ENCODE measurements around the gene ACP2.

ACP2 gene

GRCh38 chr11:47248664-47249377 is at the start of gene ACP2:
TSS of gene ACP2 (minus strand) at chr11:47248814. CDS start at chr11:47248789, 25 bp downstream.
- TF ChIP-seq POLR2A (IDR thresholded peaks at IDR 0.05; ENCODE audit: extremely low read depth, insufficient read length) (peak; percentile 84), MAX (IDR thresholded peaks at IDR 0.05; ENCODE audit: low read depth, low read length) (peak; percentile 53; the same call in 1 of the 2 replicates), CTCF (IDR thresholded peaks at IDR 0.05; ENCODE audit: low read depth, low read length) (peak; percentile 24), MYC (IDR thresholded peaks at IDR 0.05; ENCODE audit: low read depth, low read length) (peak; percentile 74)
- peak within 1 kb of the TSS; percentile 99 for H3K4me3 ChIP-seq (ENCODE audit: low read depth, low read length)
- peak; percentile 92 for DNase-seq (ENCODE audit: low read depth)

GRCh38 chr11:47296045-47296444 is 47.4 kb upstream of the ACP2 start:
- DNase-seq (ENCODE audit: low read depth), result no peak
- no peak overlapping the region for H3K4me3 ChIP-seq (ENCODE audit: low read depth, low read length)
- TF ChIP-seq MAX (IDR thresholded peaks at IDR 0.05; ENCODE audit: low read depth, low read length), result no peak
- TF ChIP-seq CTCF (IDR thresholded peaks at IDR 0.05; ENCODE audit: low read depth, low read length), result no peak
- no peak for TF ChIP-seq POLR2A (IDR thresholded peaks at IDR 0.05; ENCODE audit: extremely low read depth, insufficient read length)
- no peak for TF ChIP-seq MYC (IDR thresholded peaks at IDR 0.05; ENCODE audit: low read depth, low read length)

- no peak for TF ChIP-seq POLR2A (IDR thresholded peaks at IDR 0.05; ENCODE audit: extremely low read depth, insufficient read length)
- TF ChIP-seq MYC (IDR thresholded peaks at IDR 0.05; ENCODE audit: low read depth, low read length), result no peak
- no peak for TF ChIP-seq MAX (IDR thresholded peaks at IDR 0.05; ENCODE audit: low read depth, low read length)
- TF ChIP-seq CTCF (IDR thresholded peaks at IDR 0.05; ENCODE audit: low read depth, low read length), result no peak
- no peak for DNase-seq (ENCODE audit: low read depth)
- H3K4me3 ChIP-seq (ENCODE audit: low read depth, low read length), result no peak overlapping the region
Measured at GRCh38 chr11:47295385-47295784, 46.8 kb upstream of the ACP2 start.

GRCh38 chr11:47289856-47290255 is 41.2 kb upstream of the ACP2 start:
- TF ChIP-seq MAX (IDR thresholded peaks at IDR 0.05; ENCODE audit: low read depth, low read length) (no peak), POLR2A (IDR thresholded peaks at IDR 0.05; ENCODE audit: extremely low read depth, insufficient read length) (no peak), MYC (IDR thresholded peaks at IDR 0.05; ENCODE audit: low read depth, low read length) (no peak), CTCF (IDR thresholded peaks at IDR 0.05; ENCODE audit: low read depth, low read length) (no peak)
- no peak for DNase-seq (ENCODE audit: low read depth)
- H3K4me3 ChIP-seq (ENCODE audit: low read depth, low read length), result no peak overlapping the region

- H3K4me3 ChIP-seq (ENCODE audit: low read depth, low read length), result no peak overlapping the region
- DNase-seq (ENCODE audit: low read depth), result no peak
- TF ChIP-seq MYC (IDR thresholded peaks at IDR 0.05; ENCODE audit: low read depth, low read length) (no peak), MAX (IDR thresholded peaks at IDR 0.05; ENCODE audit: low read depth, low read length) (no peak), CTCF (IDR thresholded peaks at IDR 0.05; ENCODE audit: low read depth, low read length) (no peak), POLR2A (IDR thresholded peaks at IDR 0.05; ENCODE audit: extremely low read depth, insufficient read length) (no peak)
Measured at GRCh38 chr11:47288066-47288465, 39.5 kb upstream of the ACP2 start.

All from NB4 (cell line).